LNCAP (cell line): ENCODE data around the gene VWCE.

Experiments
- CTCF ChIP-seq: fragments of 450-650 bp; IDR thresholded peaks from 2 replicates; pipeline ENCODE4 v1.5.1; 2017; ENCODE audit warnings: mild to moderate bottlenecking

The VWCE gene

GRCh38 chr11:61315260-61315659 lies 20.1 kb upstream of the VWCE start:
- TF ChIP-seq CTCF: no peak

GRCh38 chr11:61310749-61311148 lies 15.6 kb upstream of the VWCE start:
- no peak for TF ChIP-seq CTCF

- no peak for TF ChIP-seq CTCF
These were observed 14.6 kb upstream of the VWCE start for GRCh38 chr11:61309739-61310138.

- no peak for TF ChIP-seq CTCF
These were observed 14.0 kb upstream of the VWCE start for GRCh38 chr11:61309141-61309540.

- no peak for TF ChIP-seq CTCF
These were observed 12.2 kb upstream of the VWCE start for GRCh38 chr11:61307354-61307753.

GRCh38 chr11:61306221-61306620 lies 11.1 kb upstream of the VWCE start:
- no peak for TF ChIP-seq CTCF

GRCh38 chr11:61305417-61305816 lies 10.3 kb upstream of the VWCE start:
- TF ChIP-seq CTCF: no peak

GRCh38 chr11:61303725-61304124 lies 8.6 kb upstream of the VWCE start:
- TF ChIP-seq CTCF: no peak
